GM18526 (cell line): Measurements from ENCODE around the gene MRPS24.

ENCODE experiments used
- POLR2A ChIP-seq: IDR thresholded peaks from 3 replicates; pipeline ENCODE4 v1.6.1; 2011; ENCODE audit not compliant: insufficient read length; ENCODE audit errors: extremely low read depth

The MRPS24 gene

GRCh38 chr7:43869006-43869866 lies at the start of gene MRPS24:
TSS of gene MRPS24 (minus strand) at chr7:43869517. CDS start at chr7:43869495, 22 bp downstream.
- TF ChIP-seq POLR2A, result peak; percentile 90

GRCh38 chr7:43915907-43916306 lies 46.6 kb upstream of the MRPS24 start:
- TF ChIP-seq POLR2A, result no peak

DNA sequence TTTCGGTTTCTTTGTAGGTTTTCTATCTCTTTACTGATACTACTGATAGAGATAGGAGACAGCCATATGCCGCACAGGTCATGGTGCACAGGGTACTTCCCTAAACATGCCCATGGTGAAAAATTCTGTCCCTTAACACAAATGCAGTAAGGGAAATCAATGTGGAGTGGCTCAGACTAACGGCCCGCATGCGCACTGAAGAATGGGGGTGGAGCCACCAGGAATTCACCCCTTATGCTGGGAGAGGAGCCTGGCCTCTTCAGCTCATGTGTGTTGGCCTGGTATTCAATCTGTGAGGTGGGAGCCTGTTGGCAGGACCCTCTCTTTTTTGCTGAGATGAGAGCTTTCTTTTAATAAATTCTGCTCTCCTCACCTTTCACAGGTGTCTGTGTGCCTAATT lies 45.5 kb upstream of the MRPS24 start:
- TF ChIP-seq POLR2A, result no peak

- peak; percentile 42 for TF ChIP-seq POLR2A
These were observed 37.2 kb upstream of the MRPS24 start, which contains the start of gene URGCP for GRCh38 chr7:43906331-43907010. TSS of gene URGCP (minus strand) at chr7:43906596. CDS start at chr7:43906575, 21 bp downstream.

- TF ChIP-seq POLR2A, result no peak
These were observed 36.6 kb upstream of the MRPS24 start for GRCh38 chr7:43905956-43906330.

DNA sequence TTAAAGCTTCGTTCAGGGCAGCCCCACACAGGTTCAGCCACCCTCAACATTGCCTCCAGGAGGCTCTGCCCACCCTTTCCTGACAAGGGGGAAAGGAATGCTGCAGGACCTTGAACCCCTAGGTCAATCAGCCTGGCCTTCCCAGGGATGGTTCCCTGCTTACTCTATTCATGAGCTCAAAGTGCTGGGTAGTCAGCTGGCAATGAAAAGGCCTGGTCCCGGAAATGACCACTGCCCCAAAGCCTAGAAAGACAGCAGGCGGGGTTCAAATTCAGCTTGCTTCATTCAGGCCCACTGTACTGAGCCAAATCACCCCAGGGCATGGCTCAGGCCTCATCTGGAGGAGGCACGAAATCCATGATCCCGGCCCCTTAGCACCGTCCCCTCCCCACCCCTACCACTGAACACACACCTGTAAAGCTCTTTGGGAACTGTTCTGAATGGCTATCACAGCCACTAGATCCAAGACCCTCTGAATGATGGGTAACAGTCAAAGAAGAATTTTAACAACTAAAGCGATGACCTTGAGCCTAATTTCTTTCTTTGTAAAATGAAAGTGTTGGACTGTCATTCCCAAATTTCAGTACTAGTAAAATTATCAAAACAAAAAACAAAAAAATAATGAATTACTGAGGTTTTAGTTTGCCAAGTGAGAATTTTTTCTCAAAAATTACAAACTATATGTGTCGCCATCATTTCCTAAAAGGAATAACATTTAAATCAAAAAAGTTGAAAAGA lies 36.1 kb upstream of the MRPS24 start:
- no peak for TF ChIP-seq POLR2A

- TF ChIP-seq POLR2A, result no peak
These were observed 35.4 kb upstream of the MRPS24 start for GRCh38 chr7:43904533-43905208.

DNA sequence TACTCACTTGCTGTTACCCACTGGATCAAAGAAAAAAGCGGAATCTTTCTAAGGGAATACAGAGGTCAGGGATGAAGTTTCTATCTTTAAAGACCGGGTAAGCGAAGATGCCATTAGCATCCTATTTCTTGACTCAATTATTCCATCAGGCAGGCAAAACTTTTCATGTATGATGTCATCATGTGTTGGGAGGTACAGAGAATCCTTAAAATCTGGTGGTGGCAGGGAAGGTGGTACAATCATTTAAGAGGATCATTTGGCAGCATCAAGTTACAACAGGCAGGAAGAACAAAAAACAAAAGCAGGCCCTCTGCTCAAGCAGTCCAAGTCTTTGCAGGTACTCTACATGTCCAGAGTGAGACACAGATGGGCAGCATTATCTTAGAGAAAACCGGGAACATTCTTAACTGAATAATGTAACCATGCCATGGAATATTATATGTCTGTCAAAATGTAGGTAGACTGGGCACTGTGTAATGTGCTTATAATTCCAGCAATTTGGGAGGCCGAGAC lies 33.3 kb upstream of the MRPS24 start:
- no peak for TF ChIP-seq POLR2A

GRCh38 chr7:43895847-43896415 lies 26.6 kb upstream of the MRPS24 start:
- TF ChIP-seq POLR2A, result no peak

GRCh38 chr7:43891069-43891955 lies 22.0 kb upstream of the MRPS24 start:
- TF ChIP-seq POLR2A, result no peak

- no peak for TF ChIP-seq POLR2A
These were observed 21.2 kb upstream of the MRPS24 start for GRCh38 chr7:43890468-43890867.

DNA sequence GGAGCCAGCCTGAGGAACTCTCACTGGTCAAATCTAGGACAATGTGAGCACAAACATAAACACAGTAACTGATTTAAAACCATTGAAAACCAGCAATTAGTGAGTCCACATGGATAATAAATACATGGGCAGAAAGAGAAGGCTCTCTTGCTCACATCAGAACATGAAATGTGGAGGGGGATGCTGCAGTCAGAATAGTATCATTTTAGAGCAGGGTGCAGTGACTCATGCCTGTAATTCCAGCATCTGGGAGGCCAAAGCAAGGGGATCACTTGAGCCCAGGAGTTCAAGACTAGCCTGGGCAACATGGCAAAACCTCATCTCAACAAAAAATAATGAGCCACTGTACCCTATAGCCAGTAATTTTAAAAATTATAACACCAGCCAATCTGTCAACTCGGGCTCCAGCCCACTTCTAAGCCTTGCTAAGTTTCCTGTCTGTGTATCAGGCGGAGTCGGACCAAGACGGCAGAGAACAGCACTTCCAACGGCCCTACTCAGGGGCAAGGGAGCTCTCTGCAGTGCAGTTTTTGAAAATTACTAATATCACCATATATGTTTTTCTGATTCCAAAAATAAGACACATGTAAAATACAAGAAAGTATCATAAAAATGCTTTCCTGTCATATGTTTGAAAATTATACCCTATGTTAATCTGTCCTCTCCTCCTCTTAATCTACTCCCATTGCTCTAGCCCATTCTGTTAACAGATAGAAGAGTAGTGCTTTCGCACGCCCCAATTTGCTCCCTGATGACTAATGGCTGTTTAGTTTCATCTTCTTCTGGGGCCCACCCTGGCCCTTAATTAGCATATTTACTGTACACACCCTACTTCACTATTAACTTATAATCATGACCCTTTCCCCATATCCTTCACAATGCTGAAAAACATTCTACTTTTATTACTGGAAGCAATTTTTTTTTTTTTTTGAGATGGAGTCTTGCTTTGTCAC lies 20.0 kb upstream of the MRPS24 start:
- TF ChIP-seq POLR2A, result no peak
